ENCODE results near the gene CPE. TPM values are rescaled to one million over a fixed set of nuclear protein-coding genes. Genes with fewer than 3 reads are reported as not detected.

CPE gene
- total RNA-seq, 2 experiments from 2014 or later, result not detected

DNA sequence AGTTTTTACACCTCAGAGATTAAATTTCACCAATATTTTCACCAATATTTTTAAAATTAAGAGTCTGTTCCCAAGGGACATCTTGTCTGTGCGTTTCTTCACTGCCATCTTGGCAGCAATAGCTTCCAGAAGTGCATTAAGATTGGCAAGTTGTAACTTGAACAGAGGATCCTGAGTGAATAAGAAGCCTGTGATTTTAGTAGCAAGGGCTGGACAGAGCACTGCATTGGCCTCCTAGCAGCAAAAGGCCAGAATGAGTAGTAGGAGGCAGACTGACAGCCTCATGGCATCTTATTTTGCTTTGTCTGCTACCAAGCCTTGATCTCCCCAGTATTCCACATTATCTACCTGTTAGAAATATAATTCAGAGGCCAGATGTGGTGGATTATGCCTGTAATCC lies 138.4 kb downstream of the CPE start:
- peaks cover 2% of the 10 kb centered on the region for H3K4me1 Mint-ChIP-seq
- H3K36me3 Mint-ChIP-seq, result no peaks in the 10 kb centered on the region
- no peaks in the 10 kb centered on the region for H3K9me3 Mint-ChIP-seq (ENCODE audit: low read depth)
- H3K4me3 Mint-ChIP-seq, result no peak overlapping the region
- DNase-seq (no peak), ATAC-seq (no peak)
- H3K27ac Mint-ChIP-seq, result no peak overlapping the region
- peaks cover 6% of the 10 kb centered on the region for H3K27me3 Mint-ChIP-seq
- CTCF ChIA-PET, result interaction anchor here (0.6 kb wide), 1 partner anchor 227 kb away, joined by 3 read pairs; no protein-coding TSS in a partner anchor

DNA sequence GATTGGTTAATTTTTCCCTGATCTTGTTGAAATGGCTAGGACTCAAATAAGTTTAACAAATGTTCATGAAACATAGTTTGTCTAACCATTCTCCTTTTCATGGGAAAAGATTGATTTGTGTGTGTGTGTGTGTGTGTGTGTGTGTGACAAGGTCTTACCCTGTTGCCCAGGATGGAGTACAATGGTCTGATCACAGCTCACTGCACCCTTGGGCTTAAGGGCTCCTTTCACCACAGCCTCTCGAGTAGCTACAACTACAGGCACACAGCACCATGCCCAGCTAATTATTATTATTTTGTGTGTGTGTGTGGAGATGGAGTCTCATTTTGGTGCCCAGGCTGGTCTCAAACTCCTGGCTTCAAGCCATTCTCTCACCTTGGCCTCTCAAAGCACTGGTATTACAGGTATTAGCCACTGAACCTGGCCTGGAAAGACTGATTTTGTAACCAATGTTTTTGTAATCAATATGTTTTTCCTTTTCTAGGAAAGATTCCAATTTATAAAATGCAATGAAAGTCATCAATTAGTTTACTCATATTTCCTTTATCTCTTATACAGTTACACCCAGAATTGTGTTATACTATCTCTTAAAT lies 139.3 kb downstream of the CPE start:
- no peaks in the 10 kb centered on the region for H3K36me3 Mint-ChIP-seq
- CTCF ChIA-PET, result interaction anchor here (0.6 kb wide), 1 partner anchor 227 kb away, joined by 3 read pairs; no protein-coding TSS in a partner anchor
- H3K4me1 Mint-ChIP-seq, result peaks cover 2% of the 10 kb centered on the region
- no peak overlapping the region for H3K27ac Mint-ChIP-seq
- peaks cover 6% of the 10 kb centered on the region for H3K27me3 Mint-ChIP-seq
- H3K9me3 Mint-ChIP-seq (ENCODE audit: low read depth), result no peaks in the 10 kb centered on the region
- H3K4me3 Mint-ChIP-seq, result no peak overlapping the region
- DNase-seq (no peak), ATAC-seq (no peak)

DNA sequence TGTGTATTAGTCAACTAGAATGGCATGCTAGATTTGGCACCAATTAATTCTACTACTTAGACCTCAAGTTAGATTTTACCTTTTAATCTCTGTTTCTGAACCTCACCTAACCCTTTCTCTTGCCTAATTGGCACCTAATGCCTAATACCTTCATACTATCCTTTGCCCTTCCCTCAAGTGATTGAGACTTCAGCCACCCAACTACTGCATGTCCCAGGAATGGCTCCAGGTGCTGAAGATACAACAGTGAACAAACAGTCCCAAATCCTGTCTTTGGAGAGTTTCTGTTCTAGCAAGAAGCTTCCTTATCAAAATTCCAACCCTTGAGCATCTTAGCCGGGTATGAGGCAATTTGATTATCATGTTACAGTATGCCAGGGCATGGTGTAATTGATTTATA lies 139.9 kb downstream of the CPE start:
- no peaks in the 10 kb centered on the region for H3K9me3 Mint-ChIP-seq (ENCODE audit: low read depth)
- no peak overlapping the region for H3K4me3 Mint-ChIP-seq
- H3K36me3 Mint-ChIP-seq, result no peaks in the 10 kb centered on the region
- ATAC-seq, result no peak
- H3K27me3 Mint-ChIP-seq, result peaks cover 6% of the 10 kb centered on the region
- DNase-seq, result no peak
- H3K4me1 Mint-ChIP-seq, result peaks cover 2% of the 10 kb centered on the region
- CTCF ChIA-PET, result no interaction called here
- no peak overlapping the region for H3K27ac Mint-ChIP-seq

DNA sequence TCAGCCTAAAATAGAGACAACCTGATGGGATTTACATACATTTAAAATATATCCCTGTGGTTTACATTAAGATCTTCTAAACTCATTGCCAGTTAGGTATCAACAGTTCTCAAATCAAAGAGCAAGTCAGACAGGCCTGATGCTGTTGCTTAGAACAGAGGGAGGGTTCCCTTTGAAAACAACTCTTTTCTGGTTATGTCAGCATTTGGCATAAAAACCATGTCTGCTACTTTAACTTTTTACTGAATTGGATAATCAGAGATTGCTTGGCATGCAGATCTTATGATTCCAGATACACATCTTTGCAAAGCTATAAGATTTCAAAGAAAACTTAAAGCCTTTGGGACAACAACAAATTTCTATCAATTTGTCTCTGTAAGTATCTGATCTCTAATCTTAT lies 140.8 kb downstream of the CPE start:
- H3K27me3 Mint-ChIP-seq, result peaks cover 2% of the 10 kb centered on the region
- H3K4me3 Mint-ChIP-seq, result no peak overlapping the region
- H3K36me3 Mint-ChIP-seq, result no peaks in the 10 kb centered on the region
- ATAC-seq, result no peak
- no peak overlapping the region for H3K27ac Mint-ChIP-seq
- DNase-seq, result no peak
- peaks cover 2% of the 10 kb centered on the region for H3K4me1 Mint-ChIP-seq
- no peaks in the 10 kb centered on the region for H3K9me3 Mint-ChIP-seq (ENCODE audit: low read depth)
- CTCF ChIA-PET, result no interaction called here

DNA sequence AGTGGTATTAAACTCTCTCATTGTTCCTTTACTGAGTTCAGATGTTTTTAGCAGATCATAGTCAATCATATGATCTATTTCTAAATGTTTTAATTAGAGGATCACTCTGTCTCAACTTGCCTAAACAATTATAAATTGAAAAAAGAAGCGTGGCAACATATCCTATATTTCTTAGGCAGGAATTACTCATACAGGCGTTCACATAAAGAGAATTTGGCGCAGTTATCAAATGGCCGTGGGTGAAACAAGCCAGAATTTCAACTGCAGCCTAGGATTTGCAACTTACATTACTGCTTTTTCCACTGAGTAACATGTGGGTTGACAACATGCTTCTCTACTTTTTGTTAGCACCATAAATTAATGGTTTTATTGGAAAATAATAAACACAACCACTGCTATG lies 141.3 kb downstream of the CPE start:
- ATAC-seq, result no peak

DNA sequence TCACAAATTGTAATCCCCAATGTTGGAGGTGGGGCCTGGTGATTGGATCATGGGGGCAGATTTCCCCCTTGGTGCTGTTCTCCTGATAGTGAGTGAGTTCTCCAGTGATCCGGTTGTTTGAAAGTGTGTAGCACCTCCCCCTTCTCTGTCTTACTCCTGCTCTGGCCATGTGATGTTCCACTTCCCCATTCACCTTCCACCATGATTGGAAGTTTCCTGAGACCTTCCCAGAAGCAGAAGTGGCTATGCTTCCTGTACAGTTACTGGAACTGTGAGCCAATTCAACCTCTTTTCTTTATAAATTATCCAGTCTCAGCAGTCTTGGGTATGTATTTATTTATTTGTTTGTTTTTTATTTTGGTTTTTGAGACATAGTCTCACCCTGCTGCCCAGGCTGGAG lies 143.2 kb downstream of the CPE start:
- Mint-ChIP-seq H3K4me1 (peaks cover 2% of the 10 kb centered on the region), H3K4me3 (no peak overlapping the region), H3K27me3 (peaks cover 2% of the 10 kb centered on the region), H3K36me3 (no peaks in the 10 kb centered on the region), H3K9me3 (ENCODE audit: low read depth) (no peaks in the 10 kb centered on the region), H3K27ac (no peak overlapping the region)
- no peak for ATAC-seq
- CTCF ChIA-PET, result no interaction called here
- DNase-seq, result no peak

More for the DNA sequence above, 141.3 kb downstream of the CPE start:
- CTCF ChIA-PET, result no interaction called here
- no peak overlapping the region for H3K27ac Mint-ChIP-seq
- DNase-seq, result no peak
- H3K27me3 Mint-ChIP-seq, result peaks cover 2% of the 10 kb centered on the region
- H3K36me3 Mint-ChIP-seq, result no peaks in the 10 kb centered on the region
- H3K9me3 Mint-ChIP-seq (ENCODE audit: low read depth), result no peaks in the 10 kb centered on the region
- H3K4me1 Mint-ChIP-seq, result peaks cover 2% of the 10 kb centered on the region
- no peak overlapping the region for H3K4me3 Mint-ChIP-seq

DNA sequence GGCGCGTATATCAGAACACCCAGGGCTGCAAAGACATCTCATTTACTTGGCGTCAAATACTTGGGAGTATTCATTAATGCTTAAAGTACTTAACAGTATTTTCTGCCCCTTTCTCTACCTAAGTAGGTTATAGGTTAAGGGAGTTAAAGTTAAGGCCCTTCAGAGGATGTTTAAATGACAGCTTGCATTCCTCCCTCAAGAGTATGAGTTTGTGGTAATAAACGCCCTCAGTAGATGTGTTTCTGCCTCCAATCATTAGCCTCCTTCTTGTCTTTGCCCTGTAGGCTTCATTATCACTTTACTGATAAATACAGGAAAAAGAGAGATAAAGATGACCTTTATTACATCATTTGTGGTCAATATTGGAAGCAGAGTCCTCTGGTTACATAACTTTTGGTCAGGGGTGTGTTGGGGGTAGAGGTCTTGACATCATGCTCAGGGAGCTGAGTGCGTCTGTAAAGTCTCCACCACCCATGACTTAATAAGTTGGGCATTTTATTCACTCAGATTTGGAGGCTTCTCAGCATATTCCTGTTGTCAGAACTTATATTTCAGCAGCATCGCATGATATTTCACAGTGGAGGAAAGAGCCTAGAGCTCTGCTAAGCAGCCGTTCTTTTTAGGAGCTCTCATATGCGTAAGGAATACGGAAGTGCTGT lies 145.9 kb downstream of the CPE start:
- Mint-ChIP-seq H3K27me3 (no peaks in the 10 kb centered on the region), H3K36me3 (no peaks in the 10 kb centered on the region), H3K27ac (no peak overlapping the region), H3K4me3 (no peak overlapping the region), H3K9me3 (ENCODE audit: low read depth) (no peaks in the 10 kb centered on the region), H3K4me1 (peaks cover 2% of the 10 kb centered on the region)
- ATAC-seq (no peak), DNase-seq (no peak)
- CTCF ChIA-PET, result no interaction called here

DNA sequence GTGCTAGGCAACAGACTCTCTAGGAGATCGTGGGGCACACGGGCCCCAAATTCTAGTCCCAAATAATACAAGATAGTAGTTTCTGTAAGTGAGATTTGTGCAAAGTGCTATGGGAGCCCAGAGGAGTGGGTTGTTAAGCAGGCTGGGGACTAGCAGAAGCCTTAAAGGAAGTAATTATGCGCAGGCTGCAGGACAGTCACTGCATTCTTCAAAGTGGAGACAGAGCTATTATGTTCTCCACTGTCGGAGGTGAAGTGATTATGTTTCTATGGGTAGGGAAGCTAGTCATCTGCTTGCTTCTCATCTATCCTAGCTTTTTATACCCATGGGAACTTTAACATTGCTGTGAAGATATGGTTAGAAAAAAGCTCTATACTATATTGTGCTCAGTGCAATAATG lies 154.2 kb downstream of the CPE start:
- CTCF ChIA-PET, result interaction anchor here (1.6 kb wide), 1 partner anchor 9 kb away, joined by 4 read pairs; no protein-coding TSS in a partner anchor
- Mint-ChIP-seq H3K27ac (no peak overlapping the region), H3K27me3 (peaks cover 7% of the 10 kb centered on the region), H3K36me3 (no peaks in the 10 kb centered on the region), H3K4me3 (no peak overlapping the region), H3K4me1 (no peaks in the 10 kb centered on the region), H3K9me3 (ENCODE audit: low read depth) (no peaks in the 10 kb centered on the region)
- DNase-seq (no peak), ATAC-seq (no peak)

DNA sequence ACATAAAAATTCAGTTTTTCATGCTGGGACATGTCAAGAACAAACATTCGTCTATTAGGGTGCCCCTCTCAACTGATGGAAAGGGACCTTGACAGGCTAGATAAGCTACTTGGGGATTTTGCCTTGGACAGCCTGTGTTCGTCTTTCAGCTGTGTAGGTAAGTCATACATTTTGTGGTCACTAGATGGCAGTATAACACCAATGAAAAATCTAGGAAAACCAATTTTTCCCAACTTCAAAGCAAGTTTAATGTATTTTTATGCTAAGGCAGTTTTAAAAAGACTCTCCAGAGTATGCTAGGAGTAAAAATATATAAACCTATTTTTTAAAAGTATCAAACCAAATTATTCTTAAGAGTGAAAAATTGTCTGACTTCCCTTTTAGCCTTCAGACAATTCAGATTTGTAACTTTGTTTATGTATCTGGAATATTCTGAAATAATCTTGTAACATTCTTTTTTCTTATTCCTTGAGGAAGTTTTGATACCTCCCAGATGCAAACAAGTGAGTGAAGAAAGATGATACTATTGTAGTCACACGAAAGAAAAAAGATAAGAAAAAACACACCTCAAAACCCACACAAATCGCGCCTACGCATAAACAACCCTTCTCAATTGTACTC lies 158.3 kb downstream of the CPE start:
- Mint-ChIP-seq H3K27me3 (peaks cover 7% of the 10 kb centered on the region), H3K4me3 (no peak overlapping the region), H3K27ac (no peak overlapping the region), H3K4me1 (no peaks in the 10 kb centered on the region), H3K9me3 (ENCODE audit: low read depth) (no peaks in the 10 kb centered on the region), H3K36me3 (no peaks in the 10 kb centered on the region)
- CTCF ChIA-PET, result no interaction called here
- DNase-seq (no peak), ATAC-seq (no peak)

DNA sequence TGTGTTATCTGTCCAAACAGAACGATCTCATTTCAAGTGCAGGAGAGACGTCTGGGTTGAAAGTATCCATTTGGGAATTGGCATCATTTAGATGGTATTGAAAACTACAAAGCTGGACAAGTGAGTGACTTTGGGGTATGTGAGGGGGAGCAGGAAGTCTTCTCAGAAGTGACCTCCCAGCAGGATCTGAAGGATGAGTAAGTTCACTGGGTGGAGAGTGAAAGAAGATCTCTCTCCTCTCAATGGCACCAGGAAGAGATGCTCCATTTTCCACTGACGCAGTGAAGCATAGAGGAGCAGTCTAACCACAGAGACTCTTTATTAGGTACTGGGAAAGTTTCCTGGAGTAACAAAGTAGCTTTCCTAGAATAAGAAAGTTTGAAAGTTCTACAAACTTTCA lies 161.0 kb downstream of the CPE start:
- ATAC-seq (no peak), DNase-seq (no peak)
- no peak overlapping the region for H3K4me3 Mint-ChIP-seq
- no peak overlapping the region for H3K27ac Mint-ChIP-seq
- peaks cover 4% of the 10 kb centered on the region for H3K27me3 Mint-ChIP-seq
- no peaks in the 10 kb centered on the region for H3K9me3 Mint-ChIP-seq (ENCODE audit: low read depth)
- H3K36me3 Mint-ChIP-seq, result no peaks in the 10 kb centered on the region
- CTCF ChIA-PET, result no interaction called here
- H3K4me1 Mint-ChIP-seq, result no peaks in the 10 kb centered on the region

DNA sequence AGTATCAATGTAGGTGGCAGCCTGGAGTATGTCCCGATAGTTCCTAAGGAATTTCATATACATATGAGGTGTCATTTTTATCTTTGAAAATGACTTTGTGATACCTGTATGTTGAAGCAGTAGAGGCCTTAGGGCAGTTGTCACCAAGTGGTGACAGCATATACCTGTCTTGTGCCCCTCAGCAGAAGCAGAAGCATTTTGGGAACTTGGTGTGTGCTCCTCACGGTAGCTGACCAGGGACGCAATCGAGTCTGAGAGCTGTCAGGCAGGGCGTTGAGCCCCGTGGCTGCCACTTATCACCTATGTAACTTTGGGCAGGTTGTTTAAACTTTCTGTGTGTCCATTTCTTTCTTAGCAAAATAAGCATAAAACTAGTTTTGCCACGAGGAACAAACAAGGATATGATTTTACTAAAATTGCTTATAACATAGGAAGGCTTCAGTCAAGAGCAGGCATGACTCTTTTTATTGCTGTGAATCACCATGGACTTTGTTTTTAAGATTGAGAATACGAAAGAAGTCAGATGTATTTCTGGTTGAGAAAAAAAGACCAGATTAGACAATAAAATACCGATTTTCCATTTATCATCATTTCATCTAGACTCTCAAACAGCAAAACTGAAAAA lies 161.5 kb downstream of the CPE start:
- DNase-seq (no peak), ATAC-seq (peak; percentile 29)
- H3K27me3 Mint-ChIP-seq, result peaks cover 4% of the 10 kb centered on the region
- H3K27ac Mint-ChIP-seq, result no peak overlapping the region
- no peak overlapping the region for H3K4me3 Mint-ChIP-seq
- CTCF ChIA-PET, result no interaction called here
- no peaks in the 10 kb centered on the region for H3K9me3 Mint-ChIP-seq (ENCODE audit: low read depth)
- no peaks in the 10 kb centered on the region for H3K4me1 Mint-ChIP-seq
- H3K36me3 Mint-ChIP-seq, result no peaks in the 10 kb centered on the region

DNA sequence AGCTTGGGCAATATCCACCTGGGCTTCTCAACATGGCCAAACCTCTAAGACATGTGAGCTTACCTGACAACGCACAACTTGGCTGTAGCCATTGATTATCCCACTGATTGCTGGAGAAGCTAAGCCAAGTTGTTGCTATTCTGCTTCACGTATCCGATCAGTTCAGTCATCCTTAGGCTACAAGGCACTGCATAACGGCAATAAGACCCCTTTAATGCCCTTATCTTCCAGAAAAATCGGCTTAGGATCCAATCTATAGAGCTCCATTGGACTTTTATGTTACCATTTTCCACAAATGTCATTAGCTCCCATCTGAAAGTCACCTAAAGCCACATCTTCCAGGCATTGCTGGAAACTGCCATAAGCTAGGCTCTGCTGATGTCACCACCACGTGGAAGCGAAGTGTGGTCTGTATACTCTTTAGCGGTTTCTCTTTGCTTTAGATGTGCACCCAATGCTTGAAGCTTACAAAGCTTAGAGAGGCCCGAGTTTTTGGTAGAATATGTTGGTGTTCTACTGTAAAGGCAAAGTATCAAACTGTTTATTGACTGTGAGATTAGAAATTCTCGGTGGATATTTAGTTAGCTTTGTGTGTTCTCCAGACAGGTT lies 163.1 kb downstream of the CPE start:
- Mint-ChIP-seq H3K27me3 (peaks cover under 1% of the 10 kb centered on the region), H3K36me3 (no peaks in the 10 kb centered on the region), H3K9me3 (ENCODE audit: low read depth) (no peaks in the 10 kb centered on the region), H3K27ac (no peak overlapping the region), H3K4me1 (no peaks in the 10 kb centered on the region), H3K4me3 (no peak overlapping the region)
- ATAC-seq, result peak; percentile 67
- CTCF ChIA-PET, result interaction anchor here (1.0 kb wide), 1 partner anchor 9 kb away, joined by 4 read pairs; no protein-coding TSS in a partner anchor
- DNase-seq, result peak; percentile 52

DNA sequence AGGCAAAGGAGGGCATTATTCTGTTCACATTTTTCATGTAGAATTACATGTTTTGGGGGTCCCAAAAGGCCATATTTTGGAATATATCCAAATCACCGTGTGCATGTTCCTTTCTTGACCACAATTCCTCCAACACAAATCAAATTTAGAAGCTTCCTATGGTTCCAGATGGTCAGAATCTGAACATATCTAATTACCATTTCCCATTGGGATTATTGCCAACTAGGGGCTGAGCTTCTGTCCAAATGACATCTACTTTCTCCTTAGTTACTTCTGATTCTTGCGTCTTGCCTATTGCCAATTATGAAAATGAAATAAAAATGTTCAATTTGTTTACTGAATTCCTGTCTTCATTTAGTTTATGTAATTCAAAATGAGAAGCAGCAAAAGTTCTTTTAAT lies 163.7 kb downstream of the CPE start:
- Mint-ChIP-seq H3K9me3 (ENCODE audit: low read depth) (no peaks in the 10 kb centered on the region), H3K27ac (no peak overlapping the region), H3K4me3 (no peak overlapping the region), H3K36me3 (no peaks in the 10 kb centered on the region), H3K4me1 (peaks cover under 1% of the 10 kb centered on the region), H3K27me3 (no peaks in the 10 kb centered on the region)
- CTCF ChIA-PET, result interaction anchor here (1.0 kb wide), 1 partner anchor 9 kb away, joined by 4 read pairs; no protein-coding TSS in a partner anchor
- DNase-seq (no peak), ATAC-seq (no peak)
